SK-N-SH (cell line): Measurements from ENCODE around the gene BMP4. TPM values are rescaled to one million over a fixed set of nuclear protein-coding genes. Genes with fewer than 3 reads are reported as not detected.

ENCODE experiments used
- CTCF ChIA-PET: fragments of 300-600, 350-600 bp; formaldehyde crosslinking; extraction: SDS; loops from one replicate; lab custom pipeline; 2021; lab: Yijun Ruan, JAX
- POLR2A ChIA-PET: fragments of 350-600 bp; sonication (Branson Sonifier 250); formaldehyde crosslinking; extraction: SDS; loops from one replicate; lab custom pipeline; 2020; ENCODE audit warnings: antibody characterized with exemption, inconsistent platforms; lab: Yijun Ruan, JAX
- DNase-seq: peaks from one replicate; pipeline ENCODE4 v3.0.0; 2012
- H2AFZ ChIP-seq: fragments of 200-600 bp; sonication (generic); 2 replicates; pipeline ENCODE4 v1.8.1; 2016; ENCODE audit warnings: antibody characterized with exemption, mild to moderate bottlenecking, low read depth
- H3F3A ChIP-seq: fragments of 200-600 bp; sonication (generic); replicated peaks from 2 replicates; pipeline ENCODE3; 2016; ENCODE audit warnings: antibody characterized with exemption, mild to moderate bottlenecking; ENCODE audit not compliant: insufficient read depth
- H3K27ac ChIP-seq, 2 experiments: fragments of 200-500 bp in 1 of 2; fragments of 200-600 bp in 1 of 2; sonication (Bioruptor generic) in 1 of 2; sonication (generic), shearing (Covaris generic) in 1 of 2; 2 replicates each; pipeline versions ENCODE4 v1.5.1 to v1.6.1; 2014 to 2016; ENCODE audit warnings: low read depth in 2 of 2, inconsistent platforms in 1 of 2, low read length in 1 of 2, mild to moderate bottlenecking in 1 of 2, mixed read lengths in 1 of 2
- H3K27me3 ChIP-seq: fragments of 200-600 bp; sonication (generic), shearing (Covaris generic); 2 replicates; pipeline ENCODE4 v1.6.1; 2016; ENCODE audit warnings: mixed run types; ENCODE audit not compliant: insufficient read depth
- H3K36me3 ChIP-seq, 2 experiments: fragments of 200-500 bp in 1 of 2; fragments of 200-600 bp in 1 of 2; sonication (Bioruptor generic) in 1 of 2; sonication (generic) in 1 of 2; replicated peaks in 1 of 2; 2 replicates each; pipeline versions ENCODE3 to v1.5.1; 2014 to 2016; ENCODE audit warnings: low read length in 1 of 2, mild to moderate bottlenecking in 1 of 2; ENCODE audit not compliant: insufficient read depth in 2 of 2, control insufficient read depth in 1 of 2
- H3K4me1 ChIP-seq, 2 experiments: fragments of 200-500 bp in 1 of 2; fragments of 200-600 bp in 1 of 2; sonication (Bioruptor generic) in 1 of 2; sonication (generic), shearing (Covaris generic) in 1 of 2; 2 replicates each; pipeline versions ENCODE4 v1.5.1 to v1.6.1; 2014 to 2016; ENCODE audit warnings: low read depth in 1 of 2, low read length in 1 of 2, mixed run types in 1 of 2; ENCODE audit not compliant: insufficient read depth in 2 of 2, control insufficient read depth in 1 of 2
- H3K4me2 ChIP-seq: fragments of 200-600 bp; sonication (generic), shearing (Covaris generic); 2 replicates; pipeline ENCODE4 v1.6.1; 2017; ENCODE audit warnings: mixed run types
- H3K4me3 ChIP-seq, 2 experiments: fragments of 200-500 bp in 1 of 2; fragments of 200-600 bp in 1 of 2; sonication (Bioruptor generic) in 1 of 2; sonication (generic), shearing (Covaris generic) in 1 of 2; 2 replicates each; pipeline versions ENCODE4 v1.5.1 to v1.8.1; 2014 to 2016; ENCODE audit warnings: low read depth in 2 of 2, inconsistent platforms in 1 of 2, low read length in 1 of 2, mild to moderate bottlenecking in 1 of 2, mixed read lengths in 1 of 2, moderate library complexity in 1 of 2
- H3K79me2 ChIP-seq: fragments of 200-600 bp; sonication (generic); 2 replicates; pipeline ENCODE4 v1.8.1; 2017; ENCODE audit warnings: mild to moderate bottlenecking; ENCODE audit not compliant: insufficient read depth
- H3K9ac ChIP-seq: fragments of 200-600 bp; sonication (generic); 2 replicates; pipeline ENCODE4 v1.6.1; 2017; ENCODE audit warnings: mixed run types
- H3K9me2 ChIP-seq: fragments of 200-600 bp; sonication (generic); 2 replicates; pipeline ENCODE4 v1.6.1; 2017; ENCODE audit warnings: mixed run types
- H3K9me3 ChIP-seq: fragments of 200-600 bp; sonication (generic); 2 replicates; pipeline ENCODE4 v1.6.1; 2017; ENCODE audit warnings: mixed run types, mild to moderate bottlenecking, moderate library complexity
- H4K20me1 ChIP-seq: fragments of 200-600 bp; sonication (generic); 2 replicates; pipeline ENCODE4 v1.6.1; 2017; ENCODE audit warnings: mild to moderate bottlenecking, mixed run types; ENCODE audit not compliant: insufficient read depth
- CHD2 ChIP-seq: fragments of 150-350 bp; IDR thresholded peaks from 2 replicates; pipeline ENCODE4 v1.6.1; 2018; ENCODE audit warnings: low read length; ENCODE audit not compliant: partially characterized antibody
- CTCF ChIP-seq: fragments of 200-600 bp; sonication (generic); IDR thresholded peaks from 2 replicates; pipeline ENCODE4 v1.6.1; 2017; ENCODE audit warnings: antibody characterized with exemption, mild to moderate bottlenecking, moderate library complexity
- ELF1 ChIP-seq: IDR thresholded peaks from 2 replicates; pipeline ENCODE4 v1.4.0; 2012
- EP300 ChIP-seq, 2 experiments: IDR thresholded peaks; 2 replicates each; pipeline versions ENCODE4 v1.4.0 to v1.6.1; 2012; ENCODE audit warnings: borderline replicate concordance in 1 of 2, low read depth in 1 of 2, low read length in 1 of 2
- EZH2phosphoT487 ChIP-seq: fragments of 200-600 bp; sonication (generic); IDR thresholded peaks from 2 replicates; pipeline ENCODE4 v1.6.1; 2017; ENCODE audit warnings: low read depth, mixed run types, mild to moderate bottlenecking, antibody characterized with exemption, moderate library complexity, borderline replicate concordance
- FOSL2 ChIP-seq: IDR thresholded peaks from 2 replicates; pipeline ENCODE4 v1.4.0; 2012; ENCODE audit warnings: low read depth, mild to moderate bottlenecking, moderate library complexity, borderline replicate concordance
- FOXJ3 ChIP-seq: sonication (generic); formaldehyde crosslinking; IDR thresholded peaks from 2 replicates; pipeline ENCODE4 v1.5.1; 2020; ENCODE audit warnings: mild to moderate bottlenecking, missing genetic modification reagents
- FOXM1 ChIP-seq: IDR thresholded peaks from 2 replicates; pipeline ENCODE4 v1.4.0; 2012; ENCODE audit warnings: low read depth, mild to moderate bottlenecking
- GATA2 ChIP-seq: sonication (generic); formaldehyde crosslinking; IDR thresholded peaks from 2 replicates; pipeline ENCODE4 v1.5.0; 2020; ENCODE audit warnings: mild to moderate bottlenecking, missing genetic modification reagents
- IRF3 ChIP-seq: fragments of 150-350 bp; IDR thresholded peaks from 2 replicates; pipeline ENCODE4 v1.6.1; 2016; ENCODE audit warnings: mild to moderate bottlenecking, low read depth, low read length
- JUND ChIP-seq: IDR thresholded peaks from 2 replicates; pipeline ENCODE4 v1.4.0; 2012
- MAX ChIP-seq: IDR thresholded peaks from 2 replicates; pipeline ENCODE4 v1.4.0; 2012; ENCODE audit warnings: low read depth
- MEF2A ChIP-seq: IDR thresholded peaks from 2 replicates; pipeline ENCODE4 v1.4.0; 2012; ENCODE audit warnings: low read depth, borderline replicate concordance
- MXI1 ChIP-seq: IDR thresholded peaks from 2 replicates; pipeline ENCODE4 v1.6.1; 2012; ENCODE audit warnings: mild to moderate bottlenecking, low read depth, low read length, improper control_type of control experiment
- NFIC ChIP-seq: IDR thresholded peaks from 2 replicates; pipeline ENCODE4 v1.4.0; 2012; ENCODE audit warnings: borderline replicate concordance
- NRF1 ChIP-seq: IDR thresholded peaks from 2 replicates; pipeline ENCODE4 v1.6.1; 2012; ENCODE audit warnings: low read depth, mild to moderate bottlenecking, low read length
- POLR2AphosphoS5 ChIP-seq: IDR thresholded peaks from 2 replicates; pipeline ENCODE4 v1.6.1; 2012; ENCODE audit warnings: low read depth, low read length
- RAD21 ChIP-seq: IDR thresholded peaks from 2 replicates; pipeline ENCODE4 v1.6.1; 2012; ENCODE audit warnings: mild to moderate bottlenecking, low read length
- RCOR1 ChIP-seq: fragments of 150-350 bp; IDR thresholded peaks from 2 replicates; pipeline ENCODE4 v1.6.1; 2017; ENCODE audit warnings: antibody characterized with exemption, low read length
- RXRA ChIP-seq: IDR thresholded peaks from 2 replicates; pipeline ENCODE4 v1.4.0; 2012; ENCODE audit warnings: low read depth, mild to moderate bottlenecking, borderline replicate concordance
- SIN3A ChIP-seq: IDR thresholded peaks from 2 replicates; pipeline ENCODE4 v1.6.1; 2012; ENCODE audit warnings: low read depth, mild to moderate bottlenecking, low read length, moderate library complexity, borderline replicate concordance
- SMC3 ChIP-seq: IDR thresholded peaks from 2 replicates; pipeline ENCODE4 v1.6.1; 2012; ENCODE audit warnings: low read depth, low read length, improper control_type of control experiment
- YY1 ChIP-seq: IDR thresholded peaks from 2 replicates; pipeline ENCODE4 v1.4.0; 2012; ENCODE audit warnings: low read depth, mild to moderate bottlenecking
- WGBS: methylation state at CpG from one replicate; pipeline ENCODE4 v1.1.6; 2017; ENCODE audit warnings: low lambda C conversion rate; 5-methylcytosine and 5-hydroxymethylcytosine counted together
- polyA plus RNA-seq, 3 experiments: library from polyadenylated mRNA; depleted of rRNA; stranded (reverse); fragments of >200 nt; gene quantifications; 2 replicates each; pipeline ENCODE4 v1.2.3, GENCODE V29; 2012

The BMP4 gene
- polyA plus RNA-seq, 1 of the 3 experiments (the other 2 are of a cell fraction) = not detected

GRCh38 chr14:53983112-53983511, 26.5 kb upstream of the BMP4 start:
- POLR2A ChIA-PET = no interaction called here

GRCh38 chr14:53982546-53982945, 25.9 kb upstream of the BMP4 start:
- H3K4me1 ChIP-seq = no peaks in the 10 kb centered on the region
- H3K4me2 ChIP-seq = no peak overlapping the region
- no peak for DNase-seq
- H2AFZ ChIP-seq = no peak overlapping the region
- H3K9me3 ChIP-seq = no peaks in the 10 kb centered on the region
- H3K27ac ChIP-seq = no peak overlapping the region
- no peaks in the 10 kb centered on the region for H4K20me1 ChIP-seq
- WGBS = 8% methylated on average over 2 of the region's 2 CpGs
- H3K79me2 ChIP-seq = no peaks in the 10 kb centered on the region
- no peaks in the 10 kb centered on the region for H3K9me2 ChIP-seq
- TF ChIP-seq FOXJ3 (CRISPR knock-in tag) (no peak), MEF2A (no peak), ELF1 (no peak), RXRA (no peak), FOSL2 (no peak), POLR2AphosphoS5 (no peak)
- H3K4me3 ChIP-seq = no peak overlapping the region
- no peaks in the 10 kb centered on the region for H3F3A ChIP-seq
- H3K27me3 ChIP-seq = no peaks in the 10 kb centered on the region
- no peaks in the 10 kb centered on the region for H3K36me3 ChIP-seq
- ChIA-PET CTCF (no interaction called here), POLR2A (no interaction called here)
- H3K9ac ChIP-seq = no peak overlapping the region

More at GRCh38 chr14:53983112-53983511, 26.5 kb upstream of the BMP4 start:
- no peaks in the 10 kb centered on the region for H4K20me1 ChIP-seq
- H3K36me3 ChIP-seq = no peaks in the 10 kb centered on the region
- H3K4me2 ChIP-seq = no peak overlapping the region
- H3F3A ChIP-seq = no peaks in the 10 kb centered on the region
- H3K9me3 ChIP-seq = no peaks in the 10 kb centered on the region
- no peaks in the 10 kb centered on the region for H3K9me2 ChIP-seq
- no peaks in the 10 kb centered on the region for H3K4me1 ChIP-seq
- H2AFZ ChIP-seq = no peak overlapping the region
- no peak overlapping the region for H3K27ac ChIP-seq
- no peak overlapping the region for H3K4me3 ChIP-seq
- CTCF ChIA-PET = no interaction called here
- TF ChIP-seq RXRA (no peak), JUND (no peak), IRF3 (no peak), CHD2 (no peak), MXI1 (no peak), FOXM1 (no peak), EZH2phosphoT487 (no peak), EP300 (IDR thresholded peaks at IDR 0.05; ENCODE audit: borderline replicate concordance in 1 of 2, low read depth in 1 of 2, low read length in 1 of 2) (no peak), NRF1 (no peak), MAX (no peak), SIN3A (no peak), POLR2AphosphoS5 (no peak), NFIC (no peak), RAD21 (no peak), SMC3 (no peak), CTCF (no peak), GATA2 (CRISPR knock-in tag) (no peak), RCOR1 (no peak), YY1 (no peak)
- H3K9ac ChIP-seq = no peak overlapping the region
- H3K27me3 ChIP-seq = no peaks in the 10 kb centered on the region
- H3K79me2 ChIP-seq = no peaks in the 10 kb centered on the region
- DNase-seq = no peak
